Mesodermal cell (in vitro differentiated cells): ENCODE data around the gene ALK.

Experiments used
- H3K27ac ChIP-seq: 2 replicates; pipeline ENCODE4 v1.7.0; 2013; ENCODE audit warnings: mild to moderate bottlenecking, low read depth, low read length, moderate library complexity; ENCODE audit not compliant: severe bottlenecking
- H3K36me3 ChIP-seq: 2 replicates; pipeline ENCODE4 v1.7.1; 2013; ENCODE audit warnings: mild to moderate bottlenecking, low read length, moderate library complexity; ENCODE audit not compliant: control insufficient read depth, insufficient read depth
- H3K4me1 ChIP-seq: one replicate; pipeline ENCODE4 v1.7.1; 2013; ENCODE audit warnings: mild to moderate bottlenecking, low read length; ENCODE audit not compliant: insufficient read depth, control insufficient read depth, poor library complexity, severe bottlenecking
- H3K4me3 ChIP-seq: 2 replicates; pipeline ENCODE4 v1.7.0; 2013; ENCODE audit warnings: low read length, control low read depth, mild to moderate bottlenecking; ENCODE audit not compliant: insufficient read depth, poor library complexity, severe bottlenecking; ENCODE audit errors: extremely low read depth
- H3K9me3 ChIP-seq: 2 replicates; pipeline ENCODE4 v1.7.1; 2013; ENCODE audit warnings: mild to moderate bottlenecking, low read length, moderate library complexity; ENCODE audit not compliant: control insufficient read depth
- WGBS, 2 experiments: methylation state at CpG; one replicate each; pipeline ENCODE4 v1.1.5; 2013; ENCODE audit warnings: missing lambda C conversion rate in 2 of 2; ENCODE audit not compliant: insufficient coverage in 2 of 2; 5-methylcytosine and 5-hydroxymethylcytosine counted together

The ALK gene

GRCh38 chr2:29275186-29275585 lies 646.2 kb downstream of the ALK start:
- H3K4me1 ChIP-seq = no peaks in the 10 kb centered on the region
- H3K27ac ChIP-seq = no peak overlapping the region
- H3K9me3 ChIP-seq = no peaks in the 10 kb centered on the region
- no peak overlapping the region for H3K4me3 ChIP-seq
- no peaks in the 10 kb centered on the region for H3K36me3 ChIP-seq
- WGBS, 2 experiments = 96 to 97% methylated on average over 3 to 4 of the region's 4 CpGs

GRCh38 chr2:29273685-29274611 lies 647.4 kb downstream of the ALK start:
- no peaks in the 10 kb centered on the region for H3K4me1 ChIP-seq
- H3K36me3 ChIP-seq = no peaks in the 10 kb centered on the region
- 87 to 91% methylated on average over 5 to 6 of the region's 6 CpGs for WGBS, 2 experiments
- H3K4me3 ChIP-seq = no peak overlapping the region
- no peak overlapping the region for H3K27ac ChIP-seq
- H3K9me3 ChIP-seq = no peaks in the 10 kb centered on the region

- Histone ChIP-seq H3K4me1 (no peaks in the 10 kb centered on the region), H3K36me3 (no peaks in the 10 kb centered on the region), H3K27ac (no peak overlapping the region), H3K9me3 (no peaks in the 10 kb centered on the region), H3K4me3 (no peak overlapping the region)
- WGBS, 2 experiments = 88 to 90% methylated on average over 6 of the region's 6 CpGs
These were observed 648.2 kb downstream of the ALK start for GRCh38 chr2:29273004-29273684.

- WGBS, 2 experiments = 88 to 89% methylated on average over 2 to 4 of the region's 5 CpGs
- Histone ChIP-seq H3K9me3 (no peaks in the 10 kb centered on the region), H3K4me1 (no peaks in the 10 kb centered on the region), H3K27ac (no peak overlapping the region), H3K4me3 (no peak overlapping the region), H3K36me3 (no peaks in the 10 kb centered on the region)
These were observed 649.1 kb downstream of the ALK start for GRCh38 chr2:29272311-29272710.

GRCh38 chr2:29270701-29271121 lies 650.7 kb downstream of the ALK start:
- H3K27ac ChIP-seq = no peak overlapping the region
- no peaks in the 10 kb centered on the region for H3K4me1 ChIP-seq
- H3K36me3 ChIP-seq = no peaks in the 10 kb centered on the region
- H3K9me3 ChIP-seq = no peaks in the 10 kb centered on the region
- H3K4me3 ChIP-seq = no peak overlapping the region
- WGBS, 2 experiments = 71 to 87% methylated on average over 3 to 5 of the region's 5 CpGs

- H3K4me1 ChIP-seq = no peaks in the 10 kb centered on the region
- H3K36me3 ChIP-seq = no peaks in the 10 kb centered on the region
- no peaks in the 10 kb centered on the region for H3K9me3 ChIP-seq
- 83 to 85% methylated on average over 1 to 3 of the region's 5 CpGs for whole genome bisulfite sequencing, 2 experiments
- no peak overlapping the region for H3K4me3 ChIP-seq
- no peak overlapping the region for H3K27ac ChIP-seq
These were observed 651.6 kb downstream of the ALK start for GRCh38 chr2:29269765-29270109.

- H3K4me1 ChIP-seq = no peaks in the 10 kb centered on the region
- no peaks in the 10 kb centered on the region for H3K9me3 ChIP-seq
- WGBS, 2 experiments = 92 to 100% methylated on average over 7 to 10 of the region's 11 CpGs
- H3K36me3 ChIP-seq = no peaks in the 10 kb centered on the region
- no peak overlapping the region for H3K27ac ChIP-seq
- H3K4me3 ChIP-seq = no peak overlapping the region
These were observed 652.2 kb downstream of the ALK start for GRCh38 chr2:29269095-29269764.

GRCh38 chr2:29267720-29268119 lies 653.7 kb downstream of the ALK start:
- no peaks in the 10 kb centered on the region for H3K36me3 ChIP-seq
- H3K4me1 ChIP-seq = no peaks in the 10 kb centered on the region
- H3K27ac ChIP-seq = no peak overlapping the region
- H3K4me3 ChIP-seq = no peak overlapping the region
- no peaks in the 10 kb centered on the region for H3K9me3 ChIP-seq
- WGBS, 2 experiments = no CpG with 5 or more reads among the region's 2 CpGs

GRCh38 chr2:29263886-29264285 lies 657.5 kb downstream of the ALK start:
- Histone ChIP-seq H3K36me3 (no peaks in the 10 kb centered on the region), H3K4me1 (no peaks in the 10 kb centered on the region), H3K4me3 (no peak overlapping the region), H3K27ac (no peak overlapping the region), H3K9me3 (no peaks in the 10 kb centered on the region)
- 90 to 100% methylated on average over 3 to 5 of the region's 5 CpGs for WGBS, 2 experiments

GRCh38 chr2:29262681-29263260 lies 658.6 kb downstream of the ALK start:
- Histone ChIP-seq H3K27ac (no peak overlapping the region), H3K4me1 (no peaks in the 10 kb centered on the region), H3K9me3 (no peaks in the 10 kb centered on the region), H3K36me3 (no peaks in the 10 kb centered on the region), H3K4me3 (no peak overlapping the region)
- 89 to 96% methylated on average over 3 to 4 of the region's 7 CpGs for WGBS, 2 experiments
